ENCODE measurements around the gene PDLIM4.

- no peak for TF ChIP-seq ZNF384 (IDR thresholded peaks at IDR 0.05)
- no peak for TF ChIP-seq FOXK2 (IDR thresholded peaks at IDR 0.05)
These were observed 6.9 kb upstream of the PDLIM4 start for GRCh38 chr5:132250547-132250946.

All from HEK293T (cell line).